SK-N-SH treated with all-trans-retinoic acid at 6 μM for 48 hours (cell line): ENCODE data around the gene CLIC1.

Experiments used
- ATAC-seq: fragments of 200-7000 bp; cut with Tn5 transposase; 3 replicates; pipeline ENCODE4 v1.9.1; 2020; ENCODE audit warnings: mild to moderate bottlenecking, moderate library complexity
- ARNTL ChIP-seq: fragments of 450-650 bp; formaldehyde crosslinking; IDR thresholded peaks from 2 replicates; pipeline ENCODE4 v1.5.0; 2020; ENCODE audit warnings: low read depth, mild to moderate bottlenecking, moderate library complexity, borderline replicate concordance
- BACH2 ChIP-seq: fragments of 250-450 bp; sonication (Bioruptor Pico); IDR thresholded peaks from 2 replicates; pipeline ENCODE4 v1.9.0; 2021; ENCODE audit warnings: mild to moderate bottlenecking, borderline replicate concordance
- CREB5 ChIP-seq: fragments of 250-450 bp; sonication (Bioruptor Pico); IDR thresholded peaks from 2 replicates; pipeline ENCODE4 v1.5.1; 2020; ENCODE audit warnings: low read depth, mild to moderate bottlenecking, moderate library complexity
- CSRNP3 ChIP-seq: fragments of 250-450 bp; sonication (Bioruptor Pico); IDR thresholded peaks from 2 replicates; pipeline ENCODE4 v1.5.1; 2021; ENCODE audit warnings: mild to moderate bottlenecking, moderate library complexity
- ESRRG ChIP-seq: fragments of 250-450 bp; sonication (Bioruptor Pico); IDR thresholded peaks from 2 replicates; pipeline ENCODE4 v1.6.1; 2021; ENCODE audit warnings: mild to moderate bottlenecking
- GLIS3 ChIP-seq: fragments of 250-450 bp; sonication (Bioruptor Pico); IDR thresholded peaks from 2 replicates; pipeline ENCODE4 v1.5.0; 2020; ENCODE audit warnings: mild to moderate bottlenecking, moderate library complexity
- ISL1 ChIP-seq: fragments of 250-450 bp; sonication (Bioruptor Pico); IDR thresholded peaks from 2 replicates; pipeline ENCODE4 v2.1.2; 2022; ENCODE audit warnings: mild to moderate bottlenecking, moderate library complexity
- PATZ1 ChIP-seq: fragments of 250-450 bp; sonication (Bioruptor Pico); IDR thresholded peaks from 2 replicates; pipeline ENCODE4 v1.8.0; 2020; ENCODE audit warnings: mild to moderate bottlenecking, moderate library complexity, borderline replicate concordance
- POU6F1 ChIP-seq: fragments of 250-450 bp; sonication (Bioruptor Pico); IDR thresholded peaks from 2 replicates; pipeline ENCODE4 v1.8.0; 2021; ENCODE audit warnings: low read depth, mild to moderate bottlenecking, moderate library complexity, borderline replicate concordance
- TOX ChIP-seq: fragments of 250-450 bp; sonication (Bioruptor Pico); IDR thresholded peaks from 2 replicates; pipeline ENCODE4 v1.8.0; 2021; ENCODE audit warnings: mild to moderate bottlenecking, moderate library complexity, borderline replicate concordance
- TSHZ2 ChIP-seq: fragments of 250-450 bp; sonication (Bioruptor Pico); IDR thresholded peaks from 2 replicates; pipeline ENCODE4 v1.5.0; 2020; ENCODE audit warnings: mild to moderate bottlenecking, moderate library complexity
- ZC3H10 ChIP-seq: fragments of 250-450 bp; sonication (Bioruptor Pico); IDR thresholded peaks from 2 replicates; pipeline ENCODE4 v1.5.1; 2021; ENCODE audit warnings: mild to moderate bottlenecking, moderate library complexity
- ZFP30 ChIP-seq: fragments of 450-650 bp; formaldehyde crosslinking; IDR thresholded peaks from 2 replicates; pipeline ENCODE4 v1.5.0; 2022; ENCODE audit warnings: mild to moderate bottlenecking, moderate library complexity
- ZNF565 ChIP-seq: fragments of 450-650 bp; formaldehyde crosslinking; conservative IDR thresholded peaks from 2 replicates; pipeline ENCODE4 v1.5.0; 2020; ENCODE audit warnings: low read depth, mild to moderate bottlenecking, moderate library complexity
- ZNF70 ChIP-seq: fragments of 450-650 bp; formaldehyde crosslinking; IDR thresholded peaks from 2 replicates; pipeline ENCODE4 v1.5.0; 2020; ENCODE audit warnings: mild to moderate bottlenecking, moderate library complexity
- ZNF8 ChIP-seq: fragments of 450-650 bp; formaldehyde crosslinking; IDR thresholded peaks from 2 replicates; pipeline ENCODE4 v1.5.0; 2020; ENCODE audit warnings: mild to moderate bottlenecking, moderate library complexity

Gene CLIC1

GRCh38 chr6:31782126-31782855 lies 46.0 kb upstream of the CLIC1 start:
- TF ChIP-seq PATZ1, result no peak
- TF ChIP-seq ZNF8, result no peak
- no peak for TF ChIP-seq ZC3H10
- TF ChIP-seq BACH2 (CRISPR knock-in tag), result no peak
- no peak for TF ChIP-seq ZNF565 (CRISPR knock-in tag)
- no peak for TF ChIP-seq CREB5
- TF ChIP-seq ZNF70 (CRISPR knock-in tag), result no peak
- no peak for TF ChIP-seq TOX (CRISPR knock-in tag)
- TF ChIP-seq ARNTL (CRISPR knock-in tag), result no peak
- TF ChIP-seq ZFP30 (CRISPR knock-in tag), result no peak
- no peak for TF ChIP-seq CSRNP3 (CRISPR knock-in tag)
- TF ChIP-seq TSHZ2 (CRISPR knock-in tag), result no peak
- no peak for TF ChIP-seq GLIS3 (CRISPR knock-in tag)
- TF ChIP-seq ESRRG (CRISPR knock-in tag), result no peak
- ATAC-seq, result no peak

- ATAC-seq, result no peak
Measured at GRCh38 chr6:31781244-31782125, 45.2 kb upstream of the CLIC1 start.

More at GRCh38 chr6:31781244-31782125, 45.2 kb upstream of the CLIC1 start:
- TF ChIP-seq POU6F1 (CRISPR knock-in tag) (no peak), ISL1 (CRISPR knock-in tag) (no peak), CREB5 (no peak), ZC3H10 (no peak), PATZ1 (no peak), ARNTL (CRISPR knock-in tag) (no peak), CSRNP3 (CRISPR knock-in tag) (no peak), TSHZ2 (CRISPR knock-in tag) (no peak)
- TF ChIP-seq, all 23 proteins: peak for 0
